Aorta (tissue), 5 donors: ENCODE data around the gene ZDHHC8. TPM values are rescaled to one million over a fixed set of nuclear protein-coding genes. Genes with fewer than 3 reads are reported as not detected.

ENCODE experiments used
- ATAC-seq: fragments of 200-7000 bp; cut with Tn5 transposase; one replicate; pipeline ENCODE4 v1.9.1; 2022; ENCODE audit warnings: moderate library complexity; ENCODE audit not compliant: low FRiP score
- DNase-seq, 2 donors: peaks; one replicate each; pipeline ENCODE4 v3.0.0-alpha.2; 2020
- H3K27ac ChIP-seq, 2 donors: one replicate each; pipeline ENCODE4 v1.5.1; 2013; ENCODE audit warnings: low read length in 2 of 2, mild to moderate bottlenecking in 2 of 2, moderate library complexity in 2 of 2, control low read depth in 1 of 2, inconsistent platforms in 1 of 2, low read depth in 1 of 2
- H3K27me3 ChIP-seq, 2 donors: one replicate each; pipeline ENCODE4 v1.6.1; 2013; ENCODE audit warnings: control low read depth in 1 of 2, low read length in 1 of 2, mild to moderate bottlenecking in 1 of 2, moderate library complexity in 1 of 2; ENCODE audit not compliant: insufficient read depth in 2 of 2, control insufficient read depth in 1 of 2
- H3K36me3 ChIP-seq, 2 donors: one replicate each; pipeline ENCODE4 v1.6.1; 2013; ENCODE audit warnings: control low read depth in 1 of 2, low read length in 1 of 2, mild to moderate bottlenecking in 1 of 2; ENCODE audit not compliant: insufficient read depth in 2 of 2, control insufficient read depth in 1 of 2
- H3K4me1 ChIP-seq, 2 donors: one replicate each; pipeline ENCODE4 v1.6.1; 2013; ENCODE audit warnings: low read length in 2 of 2, control low read depth in 1 of 2, mild to moderate bottlenecking in 1 of 2, moderate library complexity in 1 of 2; ENCODE audit not compliant: insufficient read depth in 2 of 2, control insufficient read depth in 1 of 2
- H3K4me3 ChIP-seq, 2 donors: one replicate each; pipeline ENCODE4 v1.5.1; 2013; ENCODE audit warnings: low read length in 2 of 2, control low read depth in 1 of 2, mild to moderate bottlenecking in 1 of 2
- H3K9me3 ChIP-seq: one replicate; pipeline ENCODE4 v1.6.1; 2013; ENCODE audit warnings: mild to moderate bottlenecking, low read length; ENCODE audit not compliant: control insufficient read depth
- WGBS, 2 donors: extraction: QIAGEN DNeasy Blood & Tissue Kit; methylation state at CpG; one replicate each; pipeline ENCODE4 v1.1.7; 2013; 5-methylcytosine and 5-hydroxymethylcytosine counted together
- intact Hi-C, 2 donors: fragments of 100-400 bp; cut with DNase I; formaldehyde crosslinking; loops; one replicate each; pipeline versions ENCODE4 v1.14.2 to v1.15.0; 2022
- polyA plus RNA-seq, 2 donors: library from polyadenylated mRNA; stranded (reverse); fragments of 200-250 nt; gene quantifications; one replicate each; pipeline ENCODE4 v1.2.3, GENCODE V29; 2013
- total RNA-seq, 2 donors: library from RNA; stranded (reverse); fragmentation: NEBNext Ultra II Directional; extraction: Animal tissue kit (Norgen Biotek cat#: 25700); gene quantifications; one replicate each; pipeline ENCODE4 v1.2.1, GENCODE V29; 2021
- donor health status: healthy with polysubstance abuse.
- donor health status: Bipolar disorder and iron deficiency.
- donor health status: DM: no; HTN: no; CAD: no.
- donor health status: DM: no; HTN: no; CAD: no.
- donor health status: DM: yes; HTN: yes; CAD: no.

ZDHHC8 gene
- total and polyA plus RNA-seq, 4 donors, result 6.3 to 71.9 (median 46.5) TPM

DNA sequence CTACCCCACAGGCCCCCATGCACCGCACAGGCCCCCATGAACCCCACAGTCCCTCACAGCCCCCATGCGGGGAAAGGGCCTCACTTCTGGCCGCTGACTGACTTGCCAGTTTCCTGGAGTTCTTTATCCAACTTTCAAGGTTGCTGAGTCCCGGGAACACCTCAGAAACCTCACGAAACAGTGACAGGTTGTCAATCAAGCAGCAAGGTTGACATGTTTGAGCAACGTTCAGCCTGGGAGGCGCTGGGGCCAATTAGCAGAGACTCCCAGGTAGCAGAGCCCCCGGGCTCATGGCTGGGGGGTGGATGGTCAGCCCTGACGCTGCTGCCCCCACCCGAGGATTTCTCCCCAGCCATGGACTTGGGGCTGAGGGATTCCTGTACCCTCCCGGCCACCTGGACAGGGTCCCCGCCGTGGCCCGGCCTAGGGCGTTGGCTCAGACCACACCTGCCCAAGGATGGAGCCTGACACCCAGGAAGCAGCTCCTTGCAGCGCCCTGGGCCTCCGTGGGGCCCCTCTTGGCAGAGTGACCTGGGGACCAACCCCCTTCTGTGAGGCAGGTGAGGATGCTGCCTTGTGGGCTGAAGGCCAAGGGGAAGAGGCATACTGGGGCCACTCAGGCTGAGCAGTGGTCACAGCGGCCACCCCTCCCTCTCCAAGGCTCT lies 53.0 kb downstream of the ZDHHC8 start:
- 84% methylated on average over 18 of the region's 18 CpGs for WGBS, 2 donors
- ATAC-seq (no peak), DNase-seq (no peak)
- Histone ChIP-seq H3K4me3 (no peak overlapping the region), H3K27ac (no peak overlapping the region), H3K27me3 (no peaks in the 10 kb centered on the region), H3K9me3 (no peaks in the 10 kb centered on the region), H3K36me3 (no peaks in the 10 kb centered on the region), H3K4me1 (no peaks in the 10 kb centered on the region)
- intact Hi-C loops, result no loop called here

DNA sequence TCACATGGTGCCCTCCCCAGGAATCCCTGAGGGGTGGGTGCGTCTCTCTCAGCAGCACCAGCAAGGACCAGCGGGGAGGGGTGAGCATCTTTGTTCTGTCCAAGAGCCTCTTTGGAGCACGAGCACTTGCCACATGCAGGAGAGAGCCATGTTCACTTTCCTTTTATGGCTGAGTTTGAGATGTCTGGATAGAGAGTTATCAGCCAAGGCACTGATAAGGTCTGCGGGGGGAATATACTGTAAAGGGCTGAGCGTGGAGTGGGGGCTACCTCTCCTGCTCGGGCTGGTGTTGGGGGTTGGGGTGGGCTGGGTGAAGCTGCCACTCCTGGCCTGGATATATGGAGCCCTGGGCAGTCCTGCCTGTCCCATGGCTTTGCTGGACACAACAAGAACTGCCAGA lies 54.1 kb downstream of the ZDHHC8 start:
- no peak for DNase-seq
- WGBS, 2 donors, result 57 to 65% methylated on average over 6 of the region's 6 CpGs
- intact Hi-C loops, result no loop called here

DNA sequence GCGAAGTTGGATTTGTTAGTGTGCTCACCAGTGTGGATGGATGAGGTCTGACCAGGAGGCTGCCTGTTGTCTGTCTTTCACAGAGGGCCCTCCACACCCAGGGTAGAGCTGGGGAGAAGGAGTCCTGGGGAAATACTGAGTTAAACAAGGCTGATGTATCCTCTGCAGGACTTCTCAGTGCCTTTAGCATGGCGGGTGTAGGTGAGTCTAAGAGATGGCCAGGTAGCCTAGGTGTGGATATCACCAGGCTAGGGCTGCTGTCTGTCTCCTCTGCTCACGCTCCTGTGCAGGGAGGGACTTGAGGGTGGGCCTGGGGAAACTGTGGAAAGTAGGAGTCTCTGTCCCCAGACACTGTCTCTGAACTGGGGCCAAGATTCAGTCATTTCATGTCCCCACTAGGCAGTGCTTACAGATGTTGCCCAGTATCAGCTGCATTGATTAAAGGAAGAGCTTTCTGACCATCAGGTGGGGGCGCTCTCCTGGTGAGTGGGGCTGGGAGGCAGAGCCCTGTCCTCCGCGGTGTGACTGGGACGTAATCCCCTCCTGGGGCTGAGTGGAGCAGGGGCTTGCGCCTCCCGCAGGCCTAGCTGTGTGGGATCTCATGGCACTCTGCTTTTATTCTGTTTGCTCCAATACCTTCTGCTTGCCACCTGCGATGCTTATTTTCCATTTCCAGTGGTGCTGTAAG lies 54.7 kb downstream of the ZDHHC8 start:
- intact Hi-C loops, result no loop called here
- no peak for DNase-seq
- no peak overlapping the region for H3K4me3 ChIP-seq
- WGBS, 2 donors, result 78 to 80% methylated on average over 10 of the region's 10 CpGs
- H3K4me1 ChIP-seq, result no peaks in the 10 kb centered on the region
- H3K27me3 ChIP-seq, result no peaks in the 10 kb centered on the region
- no peaks in the 10 kb centered on the region for H3K36me3 ChIP-seq
- no peak overlapping the region for H3K27ac ChIP-seq
- no peak for ATAC-seq
- no peaks in the 10 kb centered on the region for H3K9me3 ChIP-seq

More for the DNA sequence above, 54.1 kb downstream of the ZDHHC8 start:
- no peak overlapping the region for H3K4me3 ChIP-seq
- H3K27me3 ChIP-seq, result no peaks in the 10 kb centered on the region
- H3K36me3 ChIP-seq, result no peaks in the 10 kb centered on the region
- no peaks in the 10 kb centered on the region for H3K4me1 ChIP-seq
- ATAC-seq, result no peak
- H3K27ac ChIP-seq, result no peak overlapping the region
- no peaks in the 10 kb centered on the region for H3K9me3 ChIP-seq

DNA sequence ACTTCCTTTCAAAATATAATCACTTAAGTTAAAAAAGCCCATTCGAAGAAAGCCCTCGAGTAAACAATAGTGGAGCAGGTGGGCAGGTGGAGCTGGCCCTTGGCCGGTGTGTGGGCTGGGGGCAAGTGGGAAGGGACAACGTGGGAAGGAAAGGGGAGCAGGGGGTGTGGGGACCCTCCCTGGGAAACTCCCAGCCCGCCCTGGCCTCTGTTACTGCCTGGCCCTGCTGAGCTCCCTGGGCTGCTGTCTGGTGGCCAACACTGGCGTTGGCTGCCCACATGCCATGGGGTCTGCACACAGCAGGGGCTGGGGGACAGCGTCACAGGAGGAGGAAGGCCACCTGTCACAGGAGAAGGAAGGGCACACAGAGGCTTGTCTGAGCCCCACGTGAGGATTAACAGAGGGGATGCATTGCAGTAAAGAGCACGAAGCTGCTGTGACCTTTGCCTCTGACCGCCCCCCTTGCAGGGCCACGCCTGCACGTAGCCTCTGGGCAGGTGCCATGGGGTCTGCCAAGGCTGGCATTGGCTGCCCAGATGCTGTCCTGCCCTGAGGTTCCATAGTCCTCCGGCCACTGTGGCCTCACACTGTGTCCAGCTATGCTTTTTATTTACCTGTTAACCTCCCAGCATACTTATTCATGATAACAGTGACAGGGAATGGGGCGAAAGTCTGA lies 55.4 kb downstream of the ZDHHC8 start:
- Histone ChIP-seq H3K27me3 (no peaks in the 10 kb centered on the region), H3K36me3 (no peaks in the 10 kb centered on the region), H3K27ac (no peak overlapping the region), H3K9me3 (no peaks in the 10 kb centered on the region), H3K4me3 (no peak overlapping the region), H3K4me1 (no peaks in the 10 kb centered on the region)
- ATAC-seq, result no peak
- WGBS, 2 donors, result 78 to 88% methylated on average over 14 of the region's 14 CpGs
- no peak for DNase-seq
- intact Hi-C loops, result no loop called here

DNA sequence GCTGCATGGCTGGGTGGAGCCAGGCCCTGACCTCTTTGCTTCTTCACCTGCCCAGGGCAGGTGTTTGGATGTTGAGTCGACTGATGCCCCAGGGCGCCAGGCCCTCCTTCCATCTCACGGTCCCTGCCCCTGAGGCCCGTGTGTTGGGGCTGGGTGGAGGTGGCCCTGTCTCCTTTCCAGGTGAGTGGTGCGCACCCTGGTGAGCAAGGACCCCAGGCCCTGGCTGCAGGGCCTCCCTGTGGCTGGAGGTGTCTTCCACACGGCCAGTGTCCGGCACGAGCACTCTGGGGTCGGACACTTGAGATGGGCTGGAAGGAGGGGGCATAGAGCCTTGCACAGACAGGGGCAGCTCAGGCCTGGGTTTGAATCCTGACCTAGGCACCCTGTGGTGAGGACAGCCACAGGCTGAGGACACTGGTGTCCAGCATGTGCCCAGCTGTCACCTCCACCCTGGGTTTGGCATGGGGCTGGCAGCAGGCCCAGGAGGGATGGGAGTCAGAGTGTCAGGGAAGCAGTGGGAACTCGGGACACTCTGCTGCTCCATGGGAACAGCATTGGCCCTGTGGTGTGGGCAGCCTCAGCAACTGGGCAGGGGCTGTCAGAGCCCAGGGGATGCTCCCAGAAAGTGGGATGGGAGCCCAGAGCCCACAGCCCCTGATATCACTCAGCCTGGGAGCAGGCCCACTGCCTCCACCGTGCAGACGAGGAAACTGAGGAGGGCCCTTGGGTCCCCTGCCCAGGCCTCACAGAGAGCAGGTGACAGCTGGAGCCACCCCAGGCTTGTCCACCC lies 56.4 kb downstream of the ZDHHC8 start:
- Histone ChIP-seq H3K27ac (no peak overlapping the region), H3K36me3 (no peaks in the 10 kb centered on the region), H3K9me3 (no peaks in the 10 kb centered on the region), H3K4me3 (no peak overlapping the region), H3K4me1 (no peaks in the 10 kb centered on the region), H3K27me3 (no peaks in the 10 kb centered on the region)
- intact Hi-C loops, result no loop called here
- ATAC-seq (no peak), DNase-seq (no peak)
- WGBS, 2 donors, result 88 to 92% methylated on average over 12 of the region's 12 CpGs

DNA sequence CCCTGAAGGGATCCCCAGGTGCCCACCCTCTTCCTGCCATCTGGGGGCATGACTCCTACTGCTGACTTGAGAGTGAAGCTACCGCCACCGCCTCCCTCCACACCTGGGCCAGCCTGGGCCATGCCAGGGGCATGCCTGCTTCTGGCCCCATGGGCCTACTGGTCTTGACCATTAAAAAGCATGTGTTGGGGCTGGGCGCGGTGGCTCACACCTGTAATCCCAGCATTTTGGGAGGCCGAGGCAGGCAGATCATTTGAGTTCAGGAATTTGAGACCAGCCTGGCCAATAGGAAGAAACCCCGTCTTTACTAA lies 56.9 kb downstream of the ZDHHC8 start:
- Histone ChIP-seq H3K9me3 (no peaks in the 10 kb centered on the region), H3K36me3 (no peaks in the 10 kb centered on the region), H3K4me3 (no peak overlapping the region), H3K27me3 (no peaks in the 10 kb centered on the region), H3K4me1 (no peaks in the 10 kb centered on the region), H3K27ac (no peak overlapping the region)
- DNase-seq, result no peak
- ATAC-seq, result no peak
- WGBS, 2 donors, result 97 to 98% methylated on average over 6 of the region's 6 CpGs
- intact Hi-C loops, result no loop called here

DNA sequence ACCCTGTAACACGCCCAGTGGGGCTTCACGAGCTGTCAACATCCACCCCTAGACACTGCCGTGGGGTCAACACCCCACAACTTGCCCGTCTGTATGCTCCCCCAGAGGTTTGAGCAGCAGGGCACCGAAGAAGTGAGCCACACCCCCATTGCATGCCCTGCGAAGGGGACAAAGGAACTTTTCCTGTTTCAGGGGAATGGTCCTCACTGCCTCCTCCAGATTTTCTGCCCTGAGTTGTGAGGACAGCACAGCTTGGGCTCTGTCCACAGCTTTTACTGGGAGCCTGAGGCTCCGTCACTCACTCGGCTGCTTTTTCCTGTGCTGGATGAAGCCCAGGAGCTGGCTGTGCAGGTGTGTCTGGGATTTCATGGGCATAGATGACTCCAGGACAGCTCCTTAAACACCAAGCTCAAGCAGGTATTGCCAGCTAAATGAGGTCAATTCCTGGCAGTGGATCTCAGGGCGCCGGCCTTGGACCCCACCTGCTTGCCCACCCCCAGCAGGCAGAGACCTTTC lies 59.5 kb downstream of the ZDHHC8 start:
- no peaks in the 10 kb centered on the region for H3K9me3 ChIP-seq
- 80 to 83% methylated on average over 10 of the region's 10 CpGs for WGBS, 2 donors
- no peaks in the 10 kb centered on the region for H3K36me3 ChIP-seq
- H3K4me3 ChIP-seq, result no peak overlapping the region
- intact Hi-C loops, result no loop called here
- ATAC-seq (no peak), DNase-seq (no peak)
- no peaks in the 10 kb centered on the region for H3K27me3 ChIP-seq
- no peaks in the 10 kb centered on the region for H3K4me1 ChIP-seq
- H3K27ac ChIP-seq, result no peak overlapping the region

DNA sequence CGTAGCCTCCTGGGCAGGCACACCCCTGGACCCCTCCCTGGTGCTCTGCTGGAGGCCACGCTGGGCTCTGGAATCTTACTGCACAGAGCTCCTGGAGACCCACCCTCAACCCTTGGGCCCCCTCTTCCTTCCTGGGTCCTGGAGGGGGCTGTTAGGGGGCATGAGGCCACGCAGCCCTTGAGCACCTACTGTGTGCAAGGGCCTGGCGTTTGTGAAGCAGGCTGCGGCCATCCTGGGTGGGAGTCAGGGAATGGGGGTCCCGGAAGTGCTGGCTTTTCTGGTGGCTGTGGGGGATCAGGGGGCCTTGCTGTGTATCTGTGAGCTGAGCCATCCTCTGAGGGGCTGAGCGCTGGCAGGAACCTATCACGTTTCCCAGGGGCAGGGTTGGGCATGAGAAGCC lies 60.2 kb downstream of the ZDHHC8 start:
- Histone ChIP-seq H3K27me3 (no peaks in the 10 kb centered on the region), H3K9me3 (no peaks in the 10 kb centered on the region), H3K27ac (no peak overlapping the region), H3K4me1 (no peaks in the 10 kb centered on the region), H3K36me3 (no peaks in the 10 kb centered on the region), H3K4me3 (no peak overlapping the region)
- ATAC-seq (no peak), DNase-seq (no peak)
- intact Hi-C loops, result no loop called here
- WGBS, 2 donors, result 90 to 94% methylated on average over 8 of the region's 8 CpGs
